HepG2 (cell line): Measurements from ENCODE around the gene PIR. TPM values are rescaled to one million over a fixed set of nuclear protein-coding genes. Genes with fewer than 3 reads are reported as not detected.
A peak's percentile ranks its signal among the peaks of the same experiment; 100 is the strongest.

Source experiments
- ATAC-seq: fragments of 200-7000 bp; cut with Tn5 transposase; 3 replicates; pipeline ENCODE4 v1.9.1; 2020; ENCODE audit warnings: mild to moderate bottlenecking, moderate library complexity
- BruUV-seq: library from RNA; stranded (reverse); fragments of 400-500 nt; replicated peaks from 2 replicates; lab custom pipeline; 2021; lab: Mats Ljungman, UMichigan
- CTCF ChIA-PET: fragments of 300-600 bp; formaldehyde crosslinking; extraction: SDS; loops from one replicate; lab custom pipeline; 2021; ENCODE audit warnings: low total read pairs, inconsistent platforms, low intra/inter-chr PET ratio; lab: Yijun Ruan, JAX
- POLR2A ChIA-PET: fragments of 350-600 bp; sonication (Branson Sonifier 250); formaldehyde crosslinking; loops from one replicate; lab custom pipeline; 2020; ENCODE audit warnings: antibody characterized with exemption, inconsistent platforms; lab: Yijun Ruan, JAX
- DNase-seq: peaks from one replicate; pipeline ENCODE4 v3.0.0-alpha.2; 2015; ENCODE audit warnings: low spot score
- FAIRE-seq: peaks from 3 replicates; lab custom pipeline; 2011; peaks lifted over from hg19 to GRCh38; lab: Jason Lieb, UNC
- H2AFZ ChIP-seq: one replicate; pipeline ENCODE4 v1.6.1; 2011; ENCODE audit warnings: low read length, inconsistent platforms
- H3K27ac ChIP-seq: fragments of 300-600 bp; 3 replicates; pipeline ENCODE4 v1.8.0; 2011; ENCODE audit warnings: mixed run types, mild to moderate bottlenecking, mixed read lengths, low read length, inconsistent platforms; ENCODE audit not compliant: insufficient read depth; ENCODE audit errors: extremely low read length
- H3K27me3 ChIP-seq, 2 experiments: fragments of 200-600 bp in 1 of 2; 2 replicates in 1 of 2; 3 replicates in 1 of 2; pipeline versions ENCODE4 v1.6.0 to v1.8.0; 2011; ENCODE audit warnings: low read length in 2 of 2, mild to moderate bottlenecking in 2 of 2, moderate library complexity in 2 of 2, inconsistent platforms in 1 of 2; ENCODE audit not compliant: insufficient read depth in 2 of 2, control insufficient read depth in 1 of 2
- H3K36me3 ChIP-seq, 2 experiments: fragments of 200-600 bp in 1 of 2; replicated peaks in 1 of 2; 2 replicates in 1 of 2; 3 replicates in 1 of 2; pipeline versions ENCODE4 v1.5.1 to v1.8.0; 2011; ENCODE audit warnings: low read length in 2 of 2, inconsistent platforms in 1 of 2; ENCODE audit not compliant: insufficient read depth in 2 of 2, control insufficient read depth in 1 of 2
- H3K4me1 ChIP-seq: 2 replicates; pipeline ENCODE4 v1.5.1; 2012; ENCODE audit warnings: low read length, inconsistent platforms; ENCODE audit not compliant: insufficient read depth
- H3K4me2 ChIP-seq: 2 replicates; pipeline ENCODE4 v1.6.0; 2011; ENCODE audit warnings: low read depth, low read length, inconsistent platforms
- H3K4me3 ChIP-seq, 3 experiments: fragments of 200-600 bp in 1 of 3; sonication (generic), shearing (Covaris generic) in 1 of 3; replicated peaks in 1 of 3; 2 replicates each; pipeline ENCODE4 v1.5.1; 2011 to 2016; ENCODE audit warnings: low read length in 3 of 3, inconsistent platforms in 2 of 3, low read depth in 2 of 3, mild to moderate bottlenecking in 2 of 3, control low read depth in 1 of 3, mixed read lengths in 1 of 3; ENCODE audit not compliant: insufficient read depth in 1 of 3
- H3K79me2 ChIP-seq: one replicate; pipeline ENCODE4 v1.6.1; 2011; ENCODE audit warnings: low read length, inconsistent platforms; ENCODE audit not compliant: insufficient read depth
- H3K9ac ChIP-seq: 2 replicates; pipeline ENCODE4 v1.6.0; 2011; ENCODE audit warnings: mild to moderate bottlenecking, low read depth, low read length, inconsistent platforms; ENCODE audit not compliant: insufficient read depth
- H3K9me3 ChIP-seq: 2 replicates; pipeline ENCODE4 v1.5.1; 2012; ENCODE audit warnings: mild to moderate bottlenecking, low read length
- H4K20me1 ChIP-seq: 2 replicates; pipeline ENCODE4 v1.6.0; 2011; ENCODE audit warnings: inconsistent platforms, mild to moderate bottlenecking, low read length, moderate library complexity; ENCODE audit not compliant: insufficient read depth
- HOXA3 ChIP-seq: sonication (generic); formaldehyde crosslinking; IDR thresholded peaks from 2 replicates; pipeline ENCODE4 v1.5.0; 2020; ENCODE audit warnings: missing genetic modification reagents
- NRL ChIP-seq: sonication (generic); formaldehyde crosslinking; IDR thresholded peaks from 2 replicates; pipeline ENCODE4 v1.5.0; 2020; ENCODE audit warnings: missing genetic modification reagents, mild to moderate bottlenecking, moderate library complexity, borderline replicate concordance
- PHF20 ChIP-seq: sonication (generic); formaldehyde crosslinking; IDR thresholded peaks from 2 replicates; pipeline ENCODE4 v1.5.0; 2020; ENCODE audit warnings: mild to moderate bottlenecking, missing genetic modification reagents
- ZBTB1 ChIP-seq: sonication (generic); formaldehyde crosslinking; IDR thresholded peaks from 2 replicates; pipeline ENCODE4 v1.4.0; 2020; ENCODE audit warnings: missing genetic modification reagents, borderline replicate concordance
- ZNF629 ChIP-seq: sonication (generic); formaldehyde crosslinking; conservative IDR thresholded peaks from 2 replicates; pipeline ENCODE4 v1.5.0; 2020; ENCODE audit warnings: missing genetic modification reagents
- ZNF839 ChIP-seq: sonication (generic); formaldehyde crosslinking; IDR thresholded peaks from 2 replicates; pipeline ENCODE4 v1.4.0; 2020; ENCODE audit warnings: missing genetic modification reagents, mild to moderate bottlenecking, borderline replicate concordance
- whole genome bisulfite sequencing: methylation state at CpG from one replicate; pipeline ENCODE4 v1.1.6; 2017; ENCODE audit warnings: low lambda C conversion rate; 5-methylcytosine and 5-hydroxymethylcytosine counted together
- in situ Hi-C: cut with HindIII; loops from 2 replicates; pipeline ENCODE4 v1.10.0; 2017; ENCODE audit warnings: low pct_unique_long_range_greater_than_20kb; ENCODE audit not compliant: extremely low pct_ligation_motif_present
- intact Hi-C: fragments of 100-400 bp; cut with micrococcal nuclease; formaldehyde crosslinking; loops from one replicate; pipeline ENCODE4 v1.10.0; 2022; ENCODE audit not compliant: unreplicated experiment
- polyA plus RNA-seq, 8 experiments: library from polyadenylated mRNA; depleted of rRNA in 3 of 8; stranded (reverse) in 7 of 8; unstranded in 1 of 8; fragments of >200 nt; fragmentation: Illumina TruSeq in 4 of 8; extraction: Trizol in 4 of 8; gene quantifications; 2 replicates each; pipeline versions ENCODE4 v1.2.1 to v1.2.3, GENCODE V29; 2011 to 2016; ENCODE audit warnings: low read depth in 4 of 8, missing spikeins in 1 of 8, mixed read lengths in 1 of 8; ENCODE audit not compliant: insufficient read depth in 1 of 8
- total RNA-seq, 5 experiments: library from RNA; depleted of rRNA; stranded (reverse); fragments of >200 nt; fragmentation: Illumina TruSeq; extraction: Trizol; gene quantifications; 2 replicates each; pipeline ENCODE4 v1.2.3, GENCODE V29; 2016; ENCODE audit warnings: low read depth in 1 of 5
- TF ChIP-seq, protein P1 (sequence below): sonication (generic); formaldehyde crosslinking; IDR thresholded peaks from 2 replicates; pipeline ENCODE4 v1.4.0; 2020; ENCODE audit warnings: missing genetic modification reagents

Gene PIR
- total and polyA plus RNA-seq, 2 of the 13 experiments (the other 11 are each of a cell fraction or from before 2014, with no cell fraction given), result 12.2 to 38.0 TPM

GRCh38 chrX:15496824-15497223, 3.7 kb upstream of the PIR start (continued):
- no peak for TF ChIP-seq ZBTB1
- no peak for TF ChIP-seq NRL (CRISPR knock-in tag)

DNA sequence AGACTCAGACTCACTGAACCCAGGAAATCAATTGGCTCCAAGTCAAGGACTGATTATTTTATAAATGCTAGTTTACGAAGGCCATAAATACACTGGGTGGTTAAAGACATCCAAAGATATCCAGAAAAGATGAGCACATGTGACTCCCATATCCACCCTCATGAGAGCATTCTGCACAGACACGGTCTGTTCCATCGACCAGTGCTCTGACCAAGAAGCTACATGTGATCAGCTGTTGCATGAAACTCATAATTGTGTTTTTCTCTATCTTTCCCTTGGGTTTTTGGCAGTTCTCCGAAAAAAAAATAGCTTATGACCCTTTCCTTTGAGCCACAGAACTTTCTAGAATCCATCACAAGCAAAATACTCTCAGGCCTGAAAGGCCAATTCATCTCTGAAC, 2.7 kb upstream of the PIR start:
- Histone ChIP-seq H4K20me1 (no peaks in the 10 kb centered on the region), H2AFZ (no peak overlapping the region), H3K27ac (no peak overlapping the region), H3K79me2 (no peaks in the 10 kb centered on the region), H3K4me1 (peaks cover 25% of the 10 kb centered on the region), H3K36me3 (no peaks in the 10 kb centered on the region), H3K9ac (no peak overlapping the region), H3K27me3 (no peaks in the 10 kb centered on the region), H3K4me2 (no peak overlapping the region), H3K4me3 (no peak overlapping the region), H3K9me3 (no peaks in the 10 kb centered on the region)
- DNase-seq (no peak), ATAC-seq (no peak), FAIRE-seq (no peak)
- no peak for TF ChIP-seq PHF20 (CRISPR knock-in tag)
- 88% methylated on average over 4 of the region's 4 CpGs for WGBS
- intact Hi-C loops, result loop anchor here (10.0 kb wide), 1 partner anchor 149 kb away; no protein-coding TSS in a partner anchor
- POLR2A ChIA-PET, result no interaction called here
- CTCF ChIA-PET, result no interaction called here
- in situ Hi-C loops, result no loop called here
- no TSS peak for BruUV-seq

GRCh38 chrX:15492469-15492868, 664 bp downstream of the PIR start:
- in situ Hi-C loops, result no loop called here
- CTCF ChIA-PET, result no interaction called here

More at GRCh38 chrX:15492469-15492868, 664 bp downstream of the PIR start:
- FAIRE-seq (no peak), DNase-seq (no peak), ATAC-seq (no peak)
- H3K4me3 ChIP-seq, result peak overlapping the region; percentile 43 to 73 (median 68); a peak in 5 of 6 replicates
- TF ChIP-seq, protein P1, sequence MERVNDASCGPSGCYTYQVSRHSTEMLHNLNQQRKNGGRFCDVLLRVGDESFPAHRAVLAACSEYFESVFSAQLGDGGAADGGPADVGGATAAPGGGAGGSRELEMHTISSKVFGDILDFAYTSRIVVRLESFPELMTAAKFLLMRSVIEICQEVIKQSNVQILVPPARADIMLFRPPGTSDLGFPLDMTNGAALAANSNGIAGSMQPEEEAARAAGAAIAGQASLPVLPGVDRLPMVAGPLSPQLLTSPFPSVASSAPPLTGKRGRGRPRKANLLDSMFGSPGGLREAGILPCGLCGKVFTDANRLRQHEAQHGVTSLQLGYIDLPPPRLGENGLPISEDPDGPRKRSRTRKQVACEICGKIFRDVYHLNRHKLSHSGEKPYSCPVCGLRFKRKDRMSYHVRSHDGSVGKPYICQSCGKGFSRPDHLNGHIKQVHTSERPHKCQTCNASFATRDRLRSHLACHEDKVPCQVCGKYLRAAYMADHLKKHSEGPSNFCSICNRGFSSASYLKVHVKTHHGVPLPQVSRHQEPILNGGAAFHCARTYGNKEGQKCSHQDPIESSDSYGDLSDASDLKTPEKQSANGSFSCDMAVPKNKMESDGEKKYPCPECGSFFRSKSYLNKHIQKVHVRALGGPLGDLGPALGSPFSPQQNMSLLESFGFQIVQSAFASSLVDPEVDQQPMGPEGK (CRISPR knock-in tag), result no peak
- TF ChIP-seq ZNF839, result no peak
- peak; percentile 38; the same call in 1 of the 2 replicates for TF ChIP-seq ZNF629 (CRISPR knock-in tag)
- TF ChIP-seq HOXA3, result no peak
- H3K9ac ChIP-seq, result peak overlapping the region; percentile 77
- no peaks in the 10 kb centered on the region for H3K9me3 ChIP-seq
- peak overlapping the region; percentile 87 for H3K27ac ChIP-seq
- H3K27me3 ChIP-seq, result no peaks in the 10 kb centered on the region
- WGBS, result 43% methylated on average over 1 of the region's 5 CpGs
- intact Hi-C loops, result loop anchor here (10.0 kb wide), 1 partner anchor 152 kb away; no protein-coding TSS in a partner anchor
- no peaks in the 10 kb centered on the region for H3K36me3 ChIP-seq
- no peak overlapping the region for H2AFZ ChIP-seq
- no peaks in the 10 kb centered on the region for H4K20me1 ChIP-seq
- BruUV-seq, result TSS peak; percentile 81
- H3K4me2 ChIP-seq, result peak overlapping the region; percentile 70
- POLR2A ChIA-PET, result no interaction called here
- H3K79me2 ChIP-seq, result no peaks in the 10 kb centered on the region
- peaks cover 25% of the 10 kb centered on the region for H3K4me1 ChIP-seq
